Panc1 (cell line): Measurements from ENCODE around the gene C16orf74. TPM values are rescaled to one million over a fixed set of nuclear protein-coding genes. Genes with fewer than 3 reads are reported as not detected.

ENCODE experiments used
- ATAC-seq: fragments of 200-7000 bp; cut with Tn5 transposase; 2 replicates; pipeline ENCODE4 v1.9.1; 2020; ENCODE audit warnings: mild to moderate bottlenecking, moderate library complexity
- BruUV-seq: library from RNA; stranded (reverse); fragments of 400-500 nt; replicated peaks from 2 replicates; lab custom pipeline; 2021; lab: Mats Ljungman, UMichigan
- CTCF ChIA-PET: fragments of 300-600 bp; sonication (Branson Sonifier 250); formaldehyde crosslinking; loops from one replicate; lab custom pipeline; 2022; ENCODE audit warnings: antibody characterized with exemption; lab: Charles Lee
- POLR2A ChIA-PET: fragments of 300-600 bp; sonication (Branson Sonifier 250); formaldehyde crosslinking; loops from one replicate; lab custom pipeline; 2022; ENCODE audit warnings: antibody characterized with exemption; lab: Charles Lee
- DNase-seq: peaks from one replicate; pipeline ENCODE4 v3.0.0-alpha.2; 2010; ENCODE audit warnings: low read depth, low spot score
- H3K27ac ChIP-seq: 2 replicates; pipeline ENCODE4 v1.5.1; 2011; ENCODE audit warnings: mild to moderate bottlenecking, low read length, inconsistent platforms
- H3K27me3 ChIP-seq: fragments of 200-500 bp; sonication (Bioruptor generic); 2 replicates; pipeline ENCODE4 v1.6.0; 2014; ENCODE audit warnings: low read length, inconsistent platforms; ENCODE audit not compliant: control insufficient read depth, insufficient read depth
- H3K36me3 ChIP-seq: fragments of 200-500 bp; sonication (Bioruptor generic); 2 replicates; pipeline ENCODE4 v1.5.1; 2014; ENCODE audit warnings: inconsistent platforms, mild to moderate bottlenecking, low read length, moderate library complexity; ENCODE audit not compliant: control insufficient read depth, insufficient read depth
- H3K4me1 ChIP-seq: 2 replicates; pipeline ENCODE4 v1.5.1; 2011; ENCODE audit warnings: inconsistent platforms, mild to moderate bottlenecking, low read length, moderate library complexity; ENCODE audit not compliant: control insufficient read depth, insufficient read depth
- H3K4me3 ChIP-seq, 2 experiments: 2 replicates each; pipeline ENCODE4 v1.5.1; 2011 to 2012; ENCODE audit warnings: low read depth in 2 of 2, low read length in 2 of 2, mild to moderate bottlenecking in 2 of 2, inconsistent platforms in 1 of 2, moderate library complexity in 1 of 2
- H3K9me3 ChIP-seq: fragments of 200-500 bp; sonication (Bioruptor generic); 2 replicates; pipeline ENCODE4 v1.5.1; 2014; ENCODE audit warnings: low read depth, mild to moderate bottlenecking, inconsistent platforms, low read length, moderate library complexity; ENCODE audit not compliant: control insufficient read depth, insufficient read depth
- POLR2AphosphoS5 ChIP-seq: IDR thresholded peaks from 2 replicates; pipeline ENCODE4 v1.6.1; 2012; ENCODE audit warnings: mild to moderate bottlenecking, low read depth, low read length, moderate library complexity
- SIN3A ChIP-seq: IDR thresholded peaks from 2 replicates; pipeline ENCODE4 v1.6.1; 2012; ENCODE audit warnings: low read depth, mild to moderate bottlenecking, low read length, moderate library complexity, borderline replicate concordance; ENCODE audit not compliant: insufficient read depth
- TCF7L2 ChIP-seq: IDR thresholded peaks from 2 replicates; pipeline ENCODE4 v1.6.1; 2011; ENCODE audit warnings: mild to moderate bottlenecking, low read depth, low read length, inconsistent platforms
- in situ Hi-C: cut with HindIII; loops from 2 replicates; pipeline ENCODE4 v1.10.0; 2016; ENCODE audit warnings: low sequenced_read_pairs, low pct_unique_long_range_greater_than_20kb
- intact Hi-C: fragments of 100-400 bp; cut with micrococcal nuclease; formaldehyde crosslinking; loops from one replicate; pipeline ENCODE4 v1.10.0; 2022; ENCODE audit not compliant: unreplicated experiment
- total RNA-seq: library from RNA; stranded (reverse); gene quantifications from one replicate; pipeline ENCODE4 v1.2.1, GENCODE V29; 2021; ENCODE audit not compliant: unreplicated experiment
- TF ChIP-seq, protein P1 (sequence below): fragments of 450-650 bp; IDR thresholded peaks from 2 replicates; pipeline ENCODE4 v1.5.1; 2017; ENCODE audit warnings: mild to moderate bottlenecking
- TF ChIP-seq, protein P2 (sequence below), 2 experiments: IDR thresholded peaks; 2 replicates each; pipeline ENCODE4 v1.6.1; 2011 to 2012; ENCODE audit warnings: low read depth in 2 of 2, control low read depth in 1 of 2, low read length in 1 of 2, mild to moderate bottlenecking in 1 of 2, moderate library complexity in 1 of 2; ENCODE audit not compliant: insufficient read depth in 1 of 2

The C16orf74 gene
- total RNA-seq, 1 experiment from 2014 or later, result 1.5 TPM

GRCh38 chr16:85759631-85760419 lies 8.9 kb upstream of the C16orf74 start:
- intact Hi-C loops (no loop called here), in situ Hi-C loops (no loop called here)
- no TSS peak for BruUV-seq
- peak; percentile 17 for DNase-seq
- no peaks in the 10 kb centered on the region for H3K9me3 ChIP-seq
- H3K27me3 ChIP-seq, result no peaks in the 10 kb centered on the region
- H3K27ac ChIP-seq, result no peak overlapping the region
- no peak overlapping the region for H3K4me3 ChIP-seq
- H3K36me3 ChIP-seq, result no peaks in the 10 kb centered on the region
- no peaks in the 10 kb centered on the region for H3K4me1 ChIP-seq
- POLR2A ChIA-PET, result no interaction called here
- TF ChIP-seq SIN3A, result no peak
- TF ChIP-seq, protein P1, sequence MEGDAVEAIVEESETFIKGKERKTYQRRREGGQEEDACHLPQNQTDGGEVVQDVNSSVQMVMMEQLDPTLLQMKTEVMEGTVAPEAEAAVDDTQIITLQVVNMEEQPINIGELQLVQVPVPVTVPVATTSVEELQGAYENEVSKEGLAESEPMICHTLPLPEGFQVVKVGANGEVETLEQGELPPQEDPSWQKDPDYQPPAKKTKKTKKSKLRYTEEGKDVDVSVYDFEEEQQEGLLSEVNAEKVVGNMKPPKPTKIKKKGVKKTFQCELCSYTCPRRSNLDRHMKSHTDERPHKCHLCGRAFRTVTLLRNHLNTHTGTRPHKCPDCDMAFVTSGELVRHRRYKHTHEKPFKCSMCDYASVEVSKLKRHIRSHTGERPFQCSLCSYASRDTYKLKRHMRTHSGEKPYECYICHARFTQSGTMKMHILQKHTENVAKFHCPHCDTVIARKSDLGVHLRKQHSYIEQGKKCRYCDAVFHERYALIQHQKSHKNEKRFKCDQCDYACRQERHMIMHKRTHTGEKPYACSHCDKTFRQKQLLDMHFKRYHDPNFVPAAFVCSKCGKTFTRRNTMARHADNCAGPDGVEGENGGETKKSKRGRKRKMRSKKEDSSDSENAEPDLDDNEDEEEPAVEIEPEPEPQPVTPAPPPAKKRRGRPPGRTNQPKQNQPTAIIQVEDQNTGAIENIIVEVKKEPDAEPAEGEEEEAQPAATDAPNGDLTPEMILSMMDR, result peak; percentile 84
- ATAC-seq, result peak; percentile 85
- CTCF ChIA-PET, result no interaction called here

DNA sequence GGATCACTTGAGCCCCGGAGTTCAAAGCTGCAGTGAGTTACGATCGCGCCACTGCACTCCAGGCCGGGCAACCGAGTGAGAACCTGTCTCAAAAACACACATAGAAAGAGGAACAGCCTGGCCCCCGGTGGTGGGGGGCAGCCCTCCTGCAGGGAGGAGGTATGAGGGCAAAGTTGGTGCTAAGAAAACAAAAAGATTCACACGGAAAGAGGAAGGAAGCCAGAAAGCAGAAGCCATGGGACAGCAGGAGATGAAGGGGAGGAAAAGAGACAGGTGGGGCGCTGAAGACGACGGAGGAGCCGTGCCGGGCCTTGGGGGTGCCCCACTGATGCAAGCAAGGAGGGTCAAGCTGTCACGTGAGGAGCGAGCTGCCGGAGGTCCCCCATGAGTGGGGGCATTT lies 8.2 kb upstream of the C16orf74 start:
- in situ Hi-C loops (no loop called here), intact Hi-C loops (no loop called here)
- H3K27ac ChIP-seq, result no peak overlapping the region
- no peaks in the 10 kb centered on the region for H3K27me3 ChIP-seq
- no peaks in the 10 kb centered on the region for H3K9me3 ChIP-seq
- ATAC-seq (no peak), DNase-seq (no peak)
- H3K4me1 ChIP-seq, result no peaks in the 10 kb centered on the region
- TF ChIP-seq, protein P2, sequence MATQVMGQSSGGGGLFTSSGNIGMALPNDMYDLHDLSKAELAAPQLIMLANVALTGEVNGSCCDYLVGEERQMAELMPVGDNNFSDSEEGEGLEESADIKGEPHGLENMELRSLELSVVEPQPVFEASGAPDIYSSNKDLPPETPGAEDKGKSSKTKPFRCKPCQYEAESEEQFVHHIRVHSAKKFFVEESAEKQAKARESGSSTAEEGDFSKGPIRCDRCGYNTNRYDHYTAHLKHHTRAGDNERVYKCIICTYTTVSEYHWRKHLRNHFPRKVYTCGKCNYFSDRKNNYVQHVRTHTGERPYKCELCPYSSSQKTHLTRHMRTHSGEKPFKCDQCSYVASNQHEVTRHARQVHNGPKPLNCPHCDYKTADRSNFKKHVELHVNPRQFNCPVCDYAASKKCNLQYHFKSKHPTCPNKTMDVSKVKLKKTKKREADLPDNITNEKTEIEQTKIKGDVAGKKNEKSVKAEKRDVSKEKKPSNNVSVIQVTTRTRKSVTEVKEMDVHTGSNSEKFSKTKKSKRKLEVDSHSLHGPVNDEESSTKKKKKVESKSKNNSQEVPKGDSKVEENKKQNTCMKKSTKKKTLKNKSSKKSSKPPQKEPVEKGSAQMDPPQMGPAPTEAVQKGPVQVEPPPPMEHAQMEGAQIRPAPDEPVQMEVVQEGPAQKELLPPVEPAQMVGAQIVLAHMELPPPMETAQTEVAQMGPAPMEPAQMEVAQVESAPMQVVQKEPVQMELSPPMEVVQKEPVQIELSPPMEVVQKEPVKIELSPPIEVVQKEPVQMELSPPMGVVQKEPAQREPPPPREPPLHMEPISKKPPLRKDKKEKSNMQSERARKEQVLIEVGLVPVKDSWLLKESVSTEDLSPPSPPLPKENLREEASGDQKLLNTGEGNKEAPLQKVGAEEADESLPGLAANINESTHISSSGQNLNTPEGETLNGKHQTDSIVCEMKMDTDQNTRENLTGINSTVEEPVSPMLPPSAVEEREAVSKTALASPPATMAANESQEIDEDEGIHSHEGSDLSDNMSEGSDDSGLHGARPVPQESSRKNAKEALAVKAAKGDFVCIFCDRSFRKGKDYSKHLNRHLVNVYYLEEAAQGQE (IDR thresholded peaks at IDR 0.05; ENCODE audit: insufficient read depth in 1 of 2, low read depth in 2 of 2, low read length in 1 of 2), result no peak
- no peak for TF ChIP-seq POLR2AphosphoS5
- TF ChIP-seq TCF7L2, result no peak
- TF ChIP-seq, protein P1, result no peak
- CTCF ChIA-PET, result no interaction called here
- POLR2A ChIA-PET, result no interaction called here
- BruUV-seq, result no TSS peak
- H3K36me3 ChIP-seq, result no peaks in the 10 kb centered on the region
- no peak overlapping the region for H3K4me3 ChIP-seq
